H1 (cell line): Measurements from ENCODE around the gene DLG1. TPM values are rescaled to one million over a fixed set of nuclear protein-coding genes. Genes with fewer than 3 reads are reported as not detected.

Experiments used
- CTCF ChIA-PET: fragments of 300-600 bp; sonication (Branson Sonifier 250); formaldehyde crosslinking; loops from one replicate; lab custom pipeline; 2021; ENCODE audit not compliant: partially characterized antibody; lab: Charles Lee
- POLR2A ChIA-PET: fragments of 300-600 bp; sonication (Branson Sonifier 250); formaldehyde crosslinking; loops from one replicate; lab custom pipeline; 2021; ENCODE audit warnings: inconsistent platforms; ENCODE audit not compliant: partially characterized antibody; lab: Charles Lee
- DNase-seq, 2 experiments: peaks; one replicate each; pipeline versions ENCODE4 v3.0.0 to v3.0.0-alpha.2; 2010 to 2022; ENCODE audit warnings: low spot score in 2 of 2, low read depth in 1 of 2, mixed read lengths in 1 of 2
- FAIRE-seq: peaks from 2 replicates; lab custom pipeline; 2011; peaks lifted over from hg19 to GRCh38; lab: Jason Lieb, UNC
- H2AFZ ChIP-seq: 2 replicates; pipeline ENCODE4 v1.8.1; 2012; ENCODE audit warnings: low read length, inconsistent platforms
- H2AK5ac ChIP-seq: 2 replicates; pipeline ENCODE4 v1.6.1; 2013; ENCODE audit warnings: low read depth, low read length
- H2BK120ac ChIP-seq: replicated peaks from 2 replicates; pipeline ENCODE3; 2013; ENCODE audit warnings: low read depth, low read length, inconsistent platforms
- H2BK12ac ChIP-seq: 2 replicates; pipeline ENCODE4 v1.6.1; 2013; ENCODE audit warnings: low read depth, low read length
- H2BK15ac ChIP-seq: 2 replicates; pipeline ENCODE4 v1.6.1; 2013; ENCODE audit warnings: low read length
- H2BK20ac ChIP-seq: 2 replicates; pipeline ENCODE4 v1.6.1; 2013; ENCODE audit warnings: low read length
- H2BK5ac ChIP-seq: 2 replicates; pipeline ENCODE4 v1.6.1; 2013; ENCODE audit warnings: low read depth, low read length
- H3K14ac ChIP-seq: 2 replicates; pipeline ENCODE4 v1.6.1; 2013; ENCODE audit warnings: inconsistent platforms; ENCODE audit not compliant: insufficient read length
- H3K18ac ChIP-seq: 2 replicates; pipeline ENCODE4 v1.6.1; 2013; ENCODE audit warnings: low read length; ENCODE audit errors: extremely low read depth
- H3K23ac ChIP-seq: 2 replicates; pipeline ENCODE4 v1.6.1; 2013; ENCODE audit warnings: inconsistent platforms; ENCODE audit not compliant: insufficient read length
- H3K23me2 ChIP-seq: 2 replicates; pipeline ENCODE4 v1.6.1; 2013; ENCODE audit warnings: low read depth, low read length
- H3K27ac ChIP-seq: 2 replicates; pipeline ENCODE4 v1.6.1; 2011; ENCODE audit warnings: low read depth, low read length, inconsistent platforms
- H3K27me3 ChIP-seq, 4 experiments: replicated peaks in 1 of 4; 1 replicate in 1 of 4; 2 replicates in 3 of 4; pipeline versions ENCODE4 v1.6.1 to v1.8.1; 2011 to 2013; ENCODE audit warnings: low read length in 3 of 4, mild to moderate bottlenecking in 3 of 4, inconsistent platforms in 2 of 4, mixed read lengths in 2 of 4, moderate library complexity in 1 of 4; ENCODE audit not compliant: control insufficient read depth in 3 of 4, insufficient read depth in 3 of 4; ENCODE audit errors: extremely low read depth in 1 of 4
- H3K36me3 ChIP-seq, 4 experiments: 2 replicates each; pipeline versions ENCODE4 v1.6.1 to v1.8.1; 2011 to 2013; ENCODE audit warnings: mild to moderate bottlenecking in 4 of 4, low read length in 3 of 4, moderate library complexity in 2 of 4, control low read depth in 1 of 4, inconsistent platforms in 1 of 4; ENCODE audit not compliant: insufficient read depth in 4 of 4, control insufficient read depth in 2 of 4
- H3K4ac ChIP-seq: replicated peaks from 2 replicates; pipeline ENCODE3; 2013; ENCODE audit warnings: low read length, low read depth, mixed read lengths, inconsistent platforms; ENCODE audit not compliant: insufficient read length
- H3K4me1 ChIP-seq, 4 experiments: replicated peaks in 1 of 4; 1 replicate in 1 of 4; 2 replicates in 3 of 4; pipeline versions ENCODE4 v1.6.1 to v1.8.1; 2011 to 2013; ENCODE audit warnings: low read length in 3 of 4, inconsistent platforms in 2 of 4, mixed read lengths in 1 of 4; ENCODE audit not compliant: insufficient read depth in 4 of 4, control insufficient read depth in 3 of 4
- H3K4me2 ChIP-seq, 2 experiments: 2 replicates each; pipeline versions ENCODE4 v1.6.1 to v1.8.1; 2011 to 2013; ENCODE audit warnings: low read depth in 2 of 2, low read length in 2 of 2, control low read depth in 1 of 2, inconsistent platforms in 1 of 2, mild to moderate bottlenecking in 1 of 2; ENCODE audit not compliant: insufficient read depth in 1 of 2
- H3K4me3 ChIP-seq, 4 experiments: fragments of 200-600, 300-600 bp in 1 of 4; sonication (generic), shearing (Covaris generic), sonication (Bioruptor Twin) in 1 of 4; 2 replicates each; pipeline versions ENCODE4 v1.5.1 to v1.8.1; 2011 to 2016; ENCODE audit warnings: low read length in 4 of 4, low read depth in 3 of 4, control low read depth in 2 of 4, inconsistent platforms in 2 of 4, mild to moderate bottlenecking in 2 of 4, mixed read lengths in 1 of 4, moderate library complexity in 1 of 4; ENCODE audit not compliant: insufficient read depth in 2 of 4; ENCODE audit errors: extremely low read depth in 1 of 4
- H3K56ac ChIP-seq: replicated peaks from 2 replicates; pipeline ENCODE3; 2013; ENCODE audit warnings: low read depth, mild to moderate bottlenecking, mixed read lengths, low read length, inconsistent platforms; ENCODE audit not compliant: insufficient read length
- H3K79me1 ChIP-seq: 2 replicates; pipeline ENCODE4 v1.6.1; 2013; ENCODE audit warnings: low read depth, low read length, control low read depth
- H3K79me2 ChIP-seq, 2 experiments: 2 replicates each; pipeline versions ENCODE4 v1.6.1 to v1.8.1; 2012 to 2013; ENCODE audit warnings: low read length in 2 of 2, mild to moderate bottlenecking in 2 of 2, inconsistent platforms in 1 of 2; ENCODE audit not compliant: insufficient read depth in 2 of 2, control insufficient read depth in 1 of 2
- H3K9ac ChIP-seq, 4 experiments: replicated peaks in 1 of 4; 1 replicate in 1 of 4; 2 replicates in 3 of 4; pipeline versions ENCODE4 v1.6.1 to v1.8.1; 2011 to 2013; ENCODE audit warnings: low read depth in 3 of 4, low read length in 3 of 4, control low read depth in 2 of 4, mild to moderate bottlenecking in 2 of 4, moderate library complexity in 2 of 4, inconsistent platforms in 1 of 4; ENCODE audit errors: extremely low read depth in 1 of 4
- H3K9me3 ChIP-seq, 2 experiments: 2 replicates each; pipeline versions ENCODE4 v1.6.1 to v1.8.1; 2012 to 2013; ENCODE audit warnings: mild to moderate bottlenecking in 2 of 2, moderate library complexity in 2 of 2, control low read depth in 1 of 2, inconsistent platforms in 1 of 2, low read depth in 1 of 2, low read length in 1 of 2, mixed read lengths in 1 of 2; ENCODE audit not compliant: insufficient read depth in 2 of 2
- H4K20me1 ChIP-seq, 2 experiments: replicated peaks in 1 of 2; 2 replicates each; pipeline versions ENCODE3 to v1.8.1; 2011 to 2013; ENCODE audit warnings: inconsistent platforms in 2 of 2, low read length in 2 of 2, mild to moderate bottlenecking in 1 of 2; ENCODE audit not compliant: insufficient read depth in 2 of 2, control insufficient read depth in 1 of 2
- H4K5ac ChIP-seq: 2 replicates; pipeline ENCODE4 v1.6.1; 2013; ENCODE audit warnings: low read length, low read depth, mixed read lengths, inconsistent platforms; ENCODE audit not compliant: insufficient read length
- H4K8ac ChIP-seq: 2 replicates; pipeline ENCODE4 v1.8.0; 2013; ENCODE audit warnings: mild to moderate bottlenecking, moderate library complexity, low read length, inconsistent platforms; ENCODE audit not compliant: insufficient read depth; ENCODE audit errors: extremely low read depth
- H4K91ac ChIP-seq: replicated peaks from 2 replicates; pipeline ENCODE3; 2013; ENCODE audit warnings: low read length, mixed read lengths, inconsistent platforms; ENCODE audit not compliant: insufficient read length
- BCL11A ChIP-seq, 2 experiments: IDR thresholded peaks; one replicate each; pipeline ENCODE4 v1.6.1; 2011; ENCODE audit warnings: low read depth in 2 of 2, low read length in 2 of 2, mild to moderate bottlenecking in 2 of 2
- CHD1 ChIP-seq: IDR thresholded peaks from 2 replicates; pipeline ENCODE4 v1.6.1; 2012; ENCODE audit warnings: low read depth, low read length, improper control_type of control experiment
- CTBP2 ChIP-seq: IDR thresholded peaks from 2 replicates; pipeline ENCODE4 v1.7.0; 2011; ENCODE audit warnings: borderline replicate concordance, mild to moderate bottlenecking, moderate library complexity, mixed read lengths, low read length; ENCODE audit not compliant: insufficient read depth, insufficient read length
- GTF2F1 ChIP-seq: IDR thresholded peaks from 2 replicates; pipeline ENCODE4 v1.6.1; 2012; ENCODE audit warnings: low read depth, low read length, improper control_type of control experiment, borderline replicate concordance
- PHF8 ChIP-seq: fragments of 200-600 bp; sonication (generic); conservative IDR thresholded peaks from 2 replicates; pipeline ENCODE4 v1.7.1; 2012; ENCODE audit warnings: low read depth, mild to moderate bottlenecking, inconsistent platforms, low read length, moderate library complexity
- SIRT6 ChIP-seq: IDR thresholded peaks from one replicate; pipeline ENCODE4 v1.7.1; 2012; ENCODE audit warnings: low read length, inconsistent platforms
- SP4 ChIP-seq: IDR thresholded peaks from 2 replicates; pipeline ENCODE4 v1.6.1; 2012; ENCODE audit warnings: low read length, inconsistent platforms
- TBP ChIP-seq: IDR thresholded peaks from 2 replicates; pipeline ENCODE4 v1.6.1; 2011; ENCODE audit warnings: low read depth, low read length, improper control_type of control experiment
- WGBS, 2 experiments: shearing (Covaris generic) in 1 of 2; methylation state at CpG; one replicate each; pipeline versions ENCODE4 v1.1.6 to v1.1.7; 2013 to 2015; ENCODE audit warnings: low lambda C conversion rate in 2 of 2, mixed read lengths in 2 of 2, inconsistent platforms in 1 of 2, low coverage in 1 of 2, missing lambda C conversion rate in 1 of 2; ENCODE audit not compliant: insufficient replicate concordance in 2 of 2, insufficient coverage in 1 of 2, insufficient read length in 1 of 2; ENCODE audit errors: extremely low coverage in 1 of 2, missing lambda C conversion rate in 1 of 2; 5-methylcytosine and 5-hydroxymethylcytosine counted together
- polyA plus RNA-seq, 7 experiments: library from polyadenylated mRNA; depleted of rRNA in 3 of 7; stranded (reverse) in 5 of 7; unstranded in 2 of 7; fragments of >200 nt in 5 of 7; fragments of 200-250 nt in 2 of 7; gene quantifications; 1 replicate in 5 of 7; 2 replicates in 1 of 7; 4 replicates in 1 of 7; pipeline versions ENCODE4 v1.2.1 to v1.2.3, GENCODE V29; 2011 to 2013; ENCODE audit warnings: missing spikeins in 2 of 7, mixed read lengths in 2 of 7
- total RNA-seq: library from RNA; stranded (reverse); fragmentation: NEBNext Ultra II Directional; extraction: Animal tissue kit (Norgen Biotek cat#: 25700); gene quantifications from 2 replicates; pipeline ENCODE4 v1.2.1, GENCODE V29; 2021
- TF ChIP-seq, protein P1 (sequence below): IDR thresholded peaks from 2 replicates; pipeline ENCODE4 v1.6.1; 2012; ENCODE audit warnings: inconsistent platforms
- TF ChIP-seq, protein P2 (sequence below), 3 experiments: IDR thresholded peaks; 1 replicate in 2 of 3; 2 replicates in 1 of 3; pipeline versions ENCODE4 v1.5.1 to v1.6.1; 2011; ENCODE audit warnings: low read length in 3 of 3, mild to moderate bottlenecking in 3 of 3, inconsistent platforms in 2 of 3, low read depth in 1 of 3, moderate library complexity in 1 of 3; ENCODE audit not compliant: insufficient read depth in 1 of 3; ENCODE audit errors: control extremely low read depth in 1 of 3

The DLG1 gene
- total and polyA plus RNA-seq, 2 of the 8 experiments (the other 6 are each of a cell fraction or from before 2014, with no cell fraction given) = 13.4 to 78.8 TPM

DNA sequence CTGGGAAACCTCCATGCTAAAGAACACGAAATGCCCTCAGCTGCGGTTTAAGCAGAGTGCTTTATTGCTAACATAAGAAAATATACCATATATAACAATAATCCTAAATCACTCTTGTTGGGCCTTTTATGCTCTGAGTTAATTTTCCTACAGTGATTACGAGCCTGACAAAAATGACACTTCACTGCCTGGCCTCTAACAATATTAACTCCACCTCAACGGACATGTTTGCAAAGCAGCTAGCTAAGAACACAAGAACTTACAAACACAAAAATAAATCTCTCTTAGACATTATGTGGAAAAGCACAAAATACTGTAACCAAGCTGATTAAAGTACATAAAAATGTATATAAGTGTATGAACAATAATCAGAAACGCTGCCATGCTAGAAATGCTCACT is 40.7 kb downstream of the DLG1 start:
- H4K20me1 ChIP-seq = peaks cover 5 to 8% of the 10 kb centered on the region in 2 experiments
- 87% methylated on average over 5 of the region's 5 CpGs; no CpG with 5 or more reads in 1 of the 2 experiments for WGBS, 2 experiments
- no peak overlapping the region for H3K14ac ChIP-seq
- H4K5ac ChIP-seq = no peak overlapping the region
- H3K36me3 ChIP-seq = no peaks in the 10 kb centered on the region
- H3K9me3 ChIP-seq = no peaks in the 10 kb centered on the region
- no peak overlapping the region for H2BK5ac ChIP-seq
- H3K23ac ChIP-seq = no peak overlapping the region
- DNase-seq (no peak), FAIRE-seq (no peak)
- H2AK5ac ChIP-seq = no peak overlapping the region
- H2BK120ac ChIP-seq = no peak overlapping the region
- H3K4me2 ChIP-seq = no peak overlapping the region
- CTCF ChIA-PET = interaction anchor here (0.6 to 4.1 kb wide), 41 partner anchors 8 to 570 kb away, joined by 3 to 52 read pairs (median 4); no protein-coding TSS in a partner anchor
- no peak overlapping the region for H3K18ac ChIP-seq
- no peak overlapping the region for H3K4me3 ChIP-seq
- no peak overlapping the region for H2BK12ac ChIP-seq
- H3K27me3 ChIP-seq = no peaks in the 10 kb centered on the region
- H3K9ac ChIP-seq = no peak overlapping the region
- peaks cover 0 to 2% (median 0%) of the 10 kb centered on the region in 4 experiments; a peak in 1 of 7 replicates for H3K4me1 ChIP-seq
- H3K27ac ChIP-seq = no peak overlapping the region
- H3K4ac ChIP-seq = no peak overlapping the region
- no peaks in the 10 kb centered on the region for H3K23me2 ChIP-seq
- no peak overlapping the region for H2AFZ ChIP-seq
- no peak overlapping the region for H4K8ac ChIP-seq
- no peak overlapping the region for H2BK20ac ChIP-seq
- H3K79me2 ChIP-seq = peaks cover 3 to 98% of the 10 kb centered on the region in 2 experiments; a peak in 3 of 4 replicates
- H2BK15ac ChIP-seq = no peak overlapping the region
- no peak overlapping the region for H4K91ac ChIP-seq
- POLR2A ChIA-PET = interaction anchor here (1.3 kb wide), 1 partner anchor 25 kb away, joined by 4 read pairs; no protein-coding TSS in a partner anchor
- peaks cover 6% of the 10 kb centered on the region; the same call in 1 of the 2 replicates for H3K79me1 ChIP-seq
- no peak overlapping the region for H3K56ac ChIP-seq
- TF ChIP-seq BCL11A (IDR thresholded peaks at IDR 0.05; ENCODE audit: low read depth in 2 of 2, low read length in 2 of 2) = no peak
- TF ChIP-seq PHF8 = no peak
- no peak for TF ChIP-seq TBP
- TF ChIP-seq SP4 = no peak
- TF ChIP-seq CTBP2 = no peak
- no peak for TF ChIP-seq CHD1
- TF ChIP-seq SIRT6 = no peak
- TF ChIP-seq, protein P1, sequence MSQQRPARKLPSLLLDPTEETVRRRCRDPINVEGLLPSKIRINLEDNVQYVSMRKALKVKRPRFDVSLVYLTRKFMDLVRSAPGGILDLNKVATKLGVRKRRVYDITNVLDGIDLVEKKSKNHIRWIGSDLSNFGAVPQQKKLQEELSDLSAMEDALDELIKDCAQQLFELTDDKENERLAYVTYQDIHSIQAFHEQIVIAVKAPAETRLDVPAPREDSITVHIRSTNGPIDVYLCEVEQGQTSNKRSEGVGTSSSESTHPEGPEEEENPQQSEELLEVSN = no peak
- TF ChIP-seq GTF2F1 = no peak
- TF ChIP-seq, protein P2, sequence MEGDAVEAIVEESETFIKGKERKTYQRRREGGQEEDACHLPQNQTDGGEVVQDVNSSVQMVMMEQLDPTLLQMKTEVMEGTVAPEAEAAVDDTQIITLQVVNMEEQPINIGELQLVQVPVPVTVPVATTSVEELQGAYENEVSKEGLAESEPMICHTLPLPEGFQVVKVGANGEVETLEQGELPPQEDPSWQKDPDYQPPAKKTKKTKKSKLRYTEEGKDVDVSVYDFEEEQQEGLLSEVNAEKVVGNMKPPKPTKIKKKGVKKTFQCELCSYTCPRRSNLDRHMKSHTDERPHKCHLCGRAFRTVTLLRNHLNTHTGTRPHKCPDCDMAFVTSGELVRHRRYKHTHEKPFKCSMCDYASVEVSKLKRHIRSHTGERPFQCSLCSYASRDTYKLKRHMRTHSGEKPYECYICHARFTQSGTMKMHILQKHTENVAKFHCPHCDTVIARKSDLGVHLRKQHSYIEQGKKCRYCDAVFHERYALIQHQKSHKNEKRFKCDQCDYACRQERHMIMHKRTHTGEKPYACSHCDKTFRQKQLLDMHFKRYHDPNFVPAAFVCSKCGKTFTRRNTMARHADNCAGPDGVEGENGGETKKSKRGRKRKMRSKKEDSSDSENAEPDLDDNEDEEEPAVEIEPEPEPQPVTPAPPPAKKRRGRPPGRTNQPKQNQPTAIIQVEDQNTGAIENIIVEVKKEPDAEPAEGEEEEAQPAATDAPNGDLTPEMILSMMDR (IDR thresholded peaks at IDR 0.05; ENCODE audit: control extremely low read depth in 1 of 3, insufficient read depth in 1 of 3, low read depth in 1 of 3, low read length in 3 of 3) = no peak
